K562 (cell line): ENCODE measurements around the gene SFI1. TPM values are rescaled to one million over a fixed set of nuclear protein-coding genes. Genes with fewer than 3 reads are reported as not detected.

Experiments used
- ATF1 ChIP-seq, 2 experiments: fragments of 450-650 bp in 1 of 2; IDR thresholded peaks; 2 replicates each; pipeline ENCODE4 v1.6.1; 2016; ENCODE audit warnings: missing compliant biosample characterization in 1 of 2, missing genetic modification characterization in 1 of 2
- ATF7 ChIP-seq: fragments of 450-650 bp; IDR thresholded peaks from 2 replicates; pipeline ENCODE4 v1.7.1; 2014; ENCODE audit warnings: mild to moderate bottlenecking, moderate library complexity
- CREB3L1 ChIP-seq: fragments of 450-650 bp; IDR thresholded peaks from 2 replicates; pipeline ENCODE4 v1.6.1; 2014; ENCODE audit warnings: low read depth, mild to moderate bottlenecking, moderate library complexity, borderline replicate concordance
- EGR1 ChIP-seq: fragments of 450-650 bp; conservative IDR thresholded peaks from 2 replicates; pipeline ENCODE4 v1.6.1; 2017; ENCODE audit warnings: mild to moderate bottlenecking
- EHMT2 ChIP-seq: fragments of 450-650 bp; IDR thresholded peaks from 2 replicates; pipeline ENCODE4 v1.6.1; 2018; ENCODE audit warnings: antibody characterized with exemption
- ELK3 ChIP-seq: fragments of 450-650 bp; formaldehyde crosslinking; IDR thresholded peaks from 2 replicates; pipeline ENCODE4 v1.4.0; 2020; ENCODE audit warnings: mild to moderate bottlenecking
- HNRNPLL ChIP-seq: fragments of 200-400 bp; formaldehyde crosslinking; IDR thresholded peaks from 2 replicates; pipeline ENCODE4 v1.6.1; 2017; ENCODE audit warnings: low read length, low read depth, mild to moderate bottlenecking; ENCODE audit not compliant: poor library complexity, severe bottlenecking
- JUN ChIP-seq, 2 experiments: sonication (generic) in 1 of 2; formaldehyde crosslinking in 1 of 2; IDR thresholded peaks; 2 replicates each; pipeline versions ENCODE4 v1.6.1 to v1.8.0; 2012 to 2022; ENCODE audit warnings: borderline replicate concordance in 2 of 2, mild to moderate bottlenecking in 2 of 2, improper control_type of control experiment in 1 of 2, low read depth in 1 of 2, low read length in 1 of 2, missing genetic modification reagents in 1 of 2
- NBN ChIP-seq: fragments of 450-650 bp; IDR thresholded peaks from 2 replicates; pipeline ENCODE4 v1.6.1; 2016; ENCODE audit warnings: low read depth, mild to moderate bottlenecking
- NFATC3 ChIP-seq: fragments of 450-650 bp; IDR thresholded peaks from 2 replicates; pipeline ENCODE4 v1.6.1; 2017; ENCODE audit warnings: mild to moderate bottlenecking
- NR3C1 ChIP-seq: sonication (generic); formaldehyde crosslinking; IDR thresholded peaks from 2 replicates; pipeline ENCODE4 v1.8.1; 2022; ENCODE audit warnings: missing genetic modification reagents
- POLR2G ChIP-seq: fragments of 200-400 bp; formaldehyde crosslinking; IDR thresholded peaks from 2 replicates; pipeline ENCODE4 v1.6.1; 2017; ENCODE audit warnings: low read depth, mild to moderate bottlenecking, antibody characterized with exemption, low read length, moderate library complexity
- RBM14 ChIP-seq: fragments of 200-400 bp; formaldehyde crosslinking; IDR thresholded peaks from 2 replicates; pipeline ENCODE4 v1.6.1; 2018; ENCODE audit warnings: low read depth, mild to moderate bottlenecking, low read length, moderate library complexity, borderline replicate concordance; ENCODE audit not compliant: insufficient read depth
- SETDB1 ChIP-seq: IDR thresholded peaks from one replicate; pipeline ENCODE4 v1.6.1; 2012; ENCODE audit warnings: low read length, control low read depth, inconsistent platforms
- TAF9B ChIP-seq: fragments of 450-650 bp; IDR thresholded peaks from 2 replicates; pipeline ENCODE4 v1.6.1; 2018; ENCODE audit warnings: mild to moderate bottlenecking; ENCODE audit not compliant: partially characterized antibody
- TBP ChIP-seq: optimal IDR thresholded peaks from 2 replicates; pipeline ENCODE3; 2011; ENCODE audit warnings: low read depth, low read length, improper control_type of control experiment
- TEAD1 ChIP-seq, 2 experiments: fragments of 450-650 bp in 1 of 2; sonication (generic) in 1 of 2; formaldehyde crosslinking; IDR thresholded peaks; 2 replicates each; pipeline versions ENCODE4 v1.4.0 to v1.8.0; 2020 to 2022; ENCODE audit warnings: mild to moderate bottlenecking in 2 of 2, missing genetic modification reagents in 1 of 2
- USF2 ChIP-seq: sonication (generic); formaldehyde crosslinking; IDR thresholded peaks from 2 replicates; pipeline ENCODE4 v1.5.0; 2020; ENCODE audit warnings: missing genetic modification reagents
- ZKSCAN1 ChIP-seq: fragments of 150-350 bp; IDR thresholded peaks from 2 replicates; pipeline ENCODE4 v1.6.1; 2016; ENCODE audit warnings: low read depth, low read length
- ZNF24 ChIP-seq: fragments of 450-650 bp; IDR thresholded peaks from 2 replicates; pipeline ENCODE4 v1.6.1; 2016
- ZNF316 ChIP-seq: fragments of 450-650 bp; IDR thresholded peaks from 2 replicates; pipeline ENCODE4 v1.6.1; 2016
- ZNF347 ChIP-seq: fragments of 450-650 bp; formaldehyde crosslinking; IDR thresholded peaks from 2 replicates; pipeline ENCODE4 v1.4.0; 2020; ENCODE audit warnings: low read depth, mild to moderate bottlenecking, moderate library complexity
- ZNF696 ChIP-seq: fragments of 250-450 bp; sonication (Bioruptor Pico); conservative IDR thresholded peaks from 2 replicates; pipeline ENCODE4 v1.4.0; 2020; ENCODE audit warnings: mild to moderate bottlenecking, moderate library complexity
- ZNF707 ChIP-seq: fragments of 250-450 bp; sonication (Bioruptor Pico); conservative IDR thresholded peaks from 2 replicates; pipeline ENCODE4 v1.8.0; 2022; ENCODE audit warnings: inconsistent platforms, mild to moderate bottlenecking, moderate library complexity
- polyA plus RNA-seq, 8 experiments: library from polyadenylated mRNA; depleted of rRNA in 4 of 8; stranded (reverse) in 5 of 8; unstranded in 3 of 8; fragments of >200 nt; fragmentation: Nextera tagmentation in 2 of 8; fragmentation: Illumina TruSeq in 1 of 8; extraction: Ambion mirVana in 2 of 8; extraction: Trizol in 1 of 8; gene quantifications; 2 replicates each; pipeline versions ENCODE4 v1.2.1 to v1.2.3, GENCODE V29; 2011 to 2014; ENCODE audit warnings: inconsistent platforms in 1 of 8, missing spikeins in 1 of 8
- total RNA-seq, 7 experiments: library from RNA; depleted of rRNA in 6 of 7; stranded (reverse); fragments of >200 nt in 6 of 7; fragmentation: Illumina TruSeq in 2 of 7; extraction: Trizol in 2 of 7; gene quantifications; 2 replicates each; pipeline versions ENCODE4 v1.2.1 to v1.2.3, GENCODE V29; 2011 to 2021; ENCODE audit warnings: low replicate concordance in 1 of 7

SFI1 gene
- total and polyA plus RNA-seq, 9 of the 15 experiments (the other 6 are each of a cell fraction or from before 2014, with no cell fraction given) = 3.0 to 25.6 (median 14.1) TPM

- TF ChIP-seq NBN (peak; percentile 52; the same call in 1 of the 2 replicates), POLR2G (peak; percentile 88), JUN (IDR thresholded peaks at IDR 0.05; ENCODE audit: borderline replicate concordance, low read depth, low read length) (peak; percentile 5; the same call in 1 of the 2 replicates), JUN (CRISPR knock-in tag; IDR thresholded peaks at IDR 0.05; ENCODE audit: borderline replicate concordance) (no peak), CREB3L1 (0 out of 2 replicates have a peak, but pooled peaks have one; percentile 26), RBM14 (no peak), ZNF316 (peak; percentile 68), ZNF347 (no peak), ZNF24 (no peak), NFATC3 (peak; percentile 70; the same call in 1 of the 2 replicates), EGR1 (peak; percentile 27; the same call in 1 of the 2 replicates), TBP (peak; percentile 80), ELK3 (CRISPR knock-in tag) (no peak), EHMT2 (no peak), ZNF707 (CRISPR knock-in tag) (no peak), ATF7 (peak; percentile 61), SETDB1 (peak; percentile 83), ZKSCAN1 (peak; percentile 32; the same call in 1 of the 2 replicates), ZNF696 (CRISPR knock-in tag) (no peak), ATF1 (CRISPR knock-in tag; IDR thresholded peaks at IDR 0.05) (peak; percentile 91), ATF1 (tag; IDR thresholded peaks at IDR 0.05) (peak; percentile 98), HNRNPLL (peak; percentile 74), NR3C1 (CRISPR knock-in tag) (no peak), USF2 (CRISPR knock-in tag) (no peak), TEAD1 (CRISPR knock-in tag; IDR thresholded peaks at IDR 0.05) (peak in 1 of 2 experiments; percentile 72; a peak in 1 of 4 replicates), TAF9B (peak; percentile 48)
Observed at GRCh38 chr22:31661851-31662667, 165.7 kb downstream of the SFI1 start, which contains the start of gene PISD (continued).
